ENCODE data around the gene ONECUT2. TPM values are rescaled to one million over a fixed set of nuclear protein-coding genes. Genes with fewer than 3 reads are reported as not detected.

The ONECUT2 gene
- polyA plus RNA-seq, 1 of the 3 experiments (the other 2 are of a cell fraction): 0.16 TPM

DNA sequence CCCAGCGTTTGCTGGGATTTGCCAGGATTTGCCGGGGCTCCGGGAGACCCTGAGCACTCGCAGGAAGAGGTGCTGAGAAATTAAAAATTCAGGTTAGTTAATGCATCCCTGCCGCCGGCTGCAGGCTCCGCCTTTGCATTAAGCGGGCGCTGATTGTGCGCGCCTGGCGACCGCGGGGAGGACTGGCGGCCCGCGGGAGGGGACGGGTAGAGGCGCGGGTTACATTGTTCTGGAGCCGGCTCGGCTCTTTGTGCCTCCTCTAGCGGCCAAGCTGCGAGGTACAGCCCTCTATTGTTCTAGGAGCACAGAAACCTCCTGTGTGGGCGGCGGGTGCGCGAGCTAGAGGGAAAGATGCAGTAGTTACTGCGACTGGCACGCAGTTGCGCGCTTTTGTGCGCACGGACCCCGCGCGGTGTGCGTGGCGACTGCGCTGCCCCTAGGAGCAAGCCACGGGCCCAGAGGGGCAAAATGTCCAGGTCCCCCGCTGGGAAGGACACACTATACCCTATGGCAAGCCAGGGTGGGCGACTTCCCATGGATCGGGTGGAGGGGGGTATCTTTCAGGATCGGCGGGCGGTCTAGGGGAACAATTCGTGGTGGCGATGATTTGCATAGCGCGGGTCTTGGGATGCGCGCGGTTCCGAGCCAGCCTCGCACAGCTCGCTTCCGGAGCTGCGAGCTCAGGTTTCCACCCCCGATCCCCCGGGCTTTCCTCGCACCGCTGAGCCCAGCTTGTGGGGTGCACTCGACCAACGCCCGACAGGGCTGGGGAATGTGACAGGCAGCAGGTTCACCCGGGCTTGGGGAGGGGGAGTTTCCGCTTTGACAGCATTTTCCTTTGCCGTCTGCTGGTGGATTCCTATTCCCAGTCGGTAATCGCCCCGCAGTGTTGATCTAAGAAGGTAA, 2.8 kb downstream of the ONECUT2 start:
- DNase-seq: peak; percentile 90
- TF ChIP-seq JUND (IDR thresholded peaks at IDR 0.05) (no peak), NRF1 (IDR thresholded peaks at IDR 0.05; ENCODE audit: low read depth, low read length) (peak; percentile 39; the same call in 1 of the 2 replicates), FOSL2 (IDR thresholded peaks at IDR 0.05; ENCODE audit: borderline replicate concordance, low read depth) (no peak), GATA2 (CRISPR knock-in tag; IDR thresholded peaks at IDR 0.05) (no peak), EP300 (IDR thresholded peaks at IDR 0.05; ENCODE audit: borderline replicate concordance in 1 of 2, low read depth in 1 of 2, low read length in 1 of 2) (peak in 1 of 2 experiments; percentile 8; a peak in 1 of 4 replicates), RCOR1 (IDR thresholded peaks at IDR 0.05; ENCODE audit: low read length) (no peak), RAD21 (IDR thresholded peaks at IDR 0.05; ENCODE audit: low read length) (peak; percentile 66), FOXM1 (IDR thresholded peaks at IDR 0.05; ENCODE audit: low read depth) (no peak), TEAD4 (IDR thresholded peaks at IDR 0.05; ENCODE audit: borderline replicate concordance, insufficient read depth) (no peak), GABPA (IDR thresholded peaks at IDR 0.05; ENCODE audit: low read depth) (no peak), POLR2AphosphoS5 (IDR thresholded peaks at IDR 0.05; ENCODE audit: low read depth, low read length) (no peak), MEF2A (IDR thresholded peaks at IDR 0.05; ENCODE audit: borderline replicate concordance, low read depth) (no peak), ELF1 (IDR thresholded peaks at IDR 0.05) (no peak), CHD2 (IDR thresholded peaks at IDR 0.05; ENCODE audit: low read length, partially characterized antibody) (no peak), RXRA (IDR thresholded peaks at IDR 0.05; ENCODE audit: borderline replicate concordance, low read depth) (no peak), TCF12 (IDR thresholded peaks at IDR 0.05) (no peak), TAF1 (IDR thresholded peaks at IDR 0.05; ENCODE audit: borderline replicate concordance, low read depth, low read length) (no peak), MXI1 (IDR thresholded peaks at IDR 0.05; ENCODE audit: low read depth, low read length) (peak; percentile 42)
- TF ChIP-seq, protein P1, sequence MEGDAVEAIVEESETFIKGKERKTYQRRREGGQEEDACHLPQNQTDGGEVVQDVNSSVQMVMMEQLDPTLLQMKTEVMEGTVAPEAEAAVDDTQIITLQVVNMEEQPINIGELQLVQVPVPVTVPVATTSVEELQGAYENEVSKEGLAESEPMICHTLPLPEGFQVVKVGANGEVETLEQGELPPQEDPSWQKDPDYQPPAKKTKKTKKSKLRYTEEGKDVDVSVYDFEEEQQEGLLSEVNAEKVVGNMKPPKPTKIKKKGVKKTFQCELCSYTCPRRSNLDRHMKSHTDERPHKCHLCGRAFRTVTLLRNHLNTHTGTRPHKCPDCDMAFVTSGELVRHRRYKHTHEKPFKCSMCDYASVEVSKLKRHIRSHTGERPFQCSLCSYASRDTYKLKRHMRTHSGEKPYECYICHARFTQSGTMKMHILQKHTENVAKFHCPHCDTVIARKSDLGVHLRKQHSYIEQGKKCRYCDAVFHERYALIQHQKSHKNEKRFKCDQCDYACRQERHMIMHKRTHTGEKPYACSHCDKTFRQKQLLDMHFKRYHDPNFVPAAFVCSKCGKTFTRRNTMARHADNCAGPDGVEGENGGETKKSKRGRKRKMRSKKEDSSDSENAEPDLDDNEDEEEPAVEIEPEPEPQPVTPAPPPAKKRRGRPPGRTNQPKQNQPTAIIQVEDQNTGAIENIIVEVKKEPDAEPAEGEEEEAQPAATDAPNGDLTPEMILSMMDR (IDR thresholded peaks at IDR 0.05): peak; percentile 69
- TF ChIP-seq, protein P2, sequence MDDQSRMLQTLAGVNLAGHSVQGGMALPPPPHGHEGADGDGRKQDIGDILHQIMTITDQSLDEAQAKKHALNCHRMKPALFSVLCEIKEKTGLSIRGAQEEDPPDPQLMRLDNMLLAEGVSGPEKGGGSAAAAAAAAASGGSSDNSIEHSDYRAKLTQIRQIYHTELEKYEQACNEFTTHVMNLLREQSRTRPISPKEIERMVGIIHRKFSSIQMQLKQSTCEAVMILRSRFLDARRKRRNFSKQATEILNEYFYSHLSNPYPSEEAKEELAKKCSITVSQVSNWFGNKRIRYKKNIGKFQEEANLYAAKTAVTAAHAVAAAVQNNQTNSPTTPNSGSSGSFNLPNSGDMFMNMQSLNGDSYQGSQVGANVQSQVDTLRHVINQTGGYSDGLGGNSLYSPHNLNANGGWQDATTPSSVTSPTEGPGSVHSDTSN (IDR thresholded peaks at IDR 0.05): no peak
- TF ChIP-seq, protein P3, sequence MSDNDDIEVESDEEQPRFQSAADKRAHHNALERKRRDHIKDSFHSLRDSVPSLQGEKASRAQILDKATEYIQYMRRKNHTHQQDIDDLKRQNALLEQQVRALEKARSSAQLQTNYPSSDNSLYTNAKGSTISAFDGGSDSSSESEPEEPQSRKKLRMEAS (IDR thresholded peaks at IDR 0.05; ENCODE audit: low read depth): no peak
- TF ChIP-seq, protein P4, sequence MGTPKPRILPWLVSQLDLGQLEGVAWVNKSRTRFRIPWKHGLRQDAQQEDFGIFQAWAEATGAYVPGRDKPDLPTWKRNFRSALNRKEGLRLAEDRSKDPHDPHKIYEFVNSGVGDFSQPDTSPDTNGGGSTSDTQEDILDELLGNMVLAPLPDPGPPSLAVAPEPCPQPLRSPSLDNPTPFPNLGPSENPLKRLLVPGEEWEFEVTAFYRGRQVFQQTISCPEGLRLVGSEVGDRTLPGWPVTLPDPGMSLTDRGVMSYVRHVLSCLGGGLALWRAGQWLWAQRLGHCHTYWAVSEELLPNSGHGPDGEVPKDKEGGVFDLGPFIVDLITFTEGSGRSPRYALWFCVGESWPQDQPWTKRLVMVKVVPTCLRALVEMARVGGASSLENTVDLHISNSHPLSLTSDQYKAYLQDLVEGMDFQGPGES (IDR thresholded peaks at IDR 0.05; ENCODE audit: low read depth, low read length): no peak
- TF ChIP-seq, protein P5, sequence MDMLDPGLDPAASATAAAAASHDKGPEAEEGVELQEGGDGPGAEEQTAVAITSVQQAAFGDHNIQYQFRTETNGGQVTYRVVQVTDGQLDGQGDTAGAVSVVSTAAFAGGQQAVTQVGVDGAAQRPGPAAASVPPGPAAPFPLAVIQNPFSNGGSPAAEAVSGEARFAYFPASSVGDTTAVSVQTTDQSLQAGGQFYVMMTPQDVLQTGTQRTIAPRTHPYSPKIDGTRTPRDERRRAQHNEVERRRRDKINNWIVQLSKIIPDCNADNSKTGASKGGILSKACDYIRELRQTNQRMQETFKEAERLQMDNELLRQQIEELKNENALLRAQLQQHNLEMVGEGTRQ (IDR thresholded peaks at IDR 0.05; ENCODE audit: borderline replicate concordance, low read depth, low read length): no peak
- TF ChIP-seq, protein P6, sequence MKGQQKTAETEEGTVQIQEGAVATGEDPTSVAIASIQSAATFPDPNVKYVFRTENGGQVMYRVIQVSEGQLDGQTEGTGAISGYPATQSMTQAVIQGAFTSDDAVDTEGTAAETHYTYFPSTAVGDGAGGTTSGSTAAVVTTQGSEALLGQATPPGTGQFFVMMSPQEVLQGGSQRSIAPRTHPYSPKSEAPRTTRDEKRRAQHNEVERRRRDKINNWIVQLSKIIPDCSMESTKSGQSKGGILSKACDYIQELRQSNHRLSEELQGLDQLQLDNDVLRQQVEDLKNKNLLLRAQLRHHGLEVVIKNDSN (IDR thresholded peaks at IDR 0.05; ENCODE audit: borderline replicate concordance, low read depth): no peak

More for the DNA sequence above, 2.8 kb downstream of the ONECUT2 start:
- peak overlapping the region; percentile 73 to 76 for H3K4me3 ChIP-seq (ENCODE audit: low read depth in 2 of 2, low read length in 1 of 2)
- H3K36me3 ChIP-seq (replicated peaks in 1 of 2; ENCODE audit: control insufficient read depth in 1 of 2, insufficient read depth in 2 of 2, low read length in 1 of 2): no peaks in the 10 kb centered on the region
- CTCF ChIA-PET: interaction anchor here (0.5 to 5.4 kb wide), 70 partner anchors 8 to 780 kb away, joined by 3 to 72 read pairs (median 4); no protein-coding TSS in a partner anchor
- no peaks in the 10 kb centered on the region for H4K20me1 ChIP-seq (ENCODE audit: insufficient read depth)
- peaks cover 0 to 24% of the 10 kb centered on the region in 2 experiments; a peak in 1 of 4 replicates for H3K4me1 ChIP-seq (ENCODE audit: control insufficient read depth in 1 of 2, insufficient read depth in 2 of 2, low read depth in 1 of 2, low read length in 1 of 2)
- peaks cover 25% of the 10 kb centered on the region; the same call in 1 of the 2 replicates for H3K27me3 ChIP-seq (ENCODE audit: insufficient read depth)
- H3K9me3 ChIP-seq: no peaks in the 10 kb centered on the region
- POLR2A ChIA-PET: interaction anchor here (0.6 to 5.8 kb wide), 4 partner anchors 85 to 740 kb away, joined by 3 to 43 read pairs (median 3); partner anchors contain the start of gene ST8SIA3
- H3K9ac ChIP-seq: peak overlapping the region; percentile 33; the same call in 1 of the 2 replicates
- no peaks in the 10 kb centered on the region for H3F3A ChIP-seq (replicated peaks; ENCODE audit: insufficient read depth)
- peak overlapping the region; percentile 91 for H2AFZ ChIP-seq (ENCODE audit: low read depth)
- no peaks in the 10 kb centered on the region for H3K79me2 ChIP-seq (ENCODE audit: insufficient read depth)
- WGBS (ENCODE audit: low lambda C conversion rate): 1% methylated on average over 60 of the region's 72 CpGs
- peak overlapping the region; percentile 100 for H3K4me2 ChIP-seq
- H3K27ac ChIP-seq (ENCODE audit: low read depth in 2 of 2, low read length in 1 of 2): peak overlapping the region in 1 of 2 experiments; percentile 82; a peak in 2 of 4 replicates
- H3K9me2 ChIP-seq: no peaks in the 10 kb centered on the region

All from SK-N-SH (cell line).